ENCODE data around the gene ABCG1. TPM values are rescaled to one million over a fixed set of nuclear protein-coding genes. Genes with fewer than 3 reads are reported as not detected.

ABCG1 gene
- polyA plus RNA-seq, 1 donor from 2014 or later = 14.2 TPM

DNA sequence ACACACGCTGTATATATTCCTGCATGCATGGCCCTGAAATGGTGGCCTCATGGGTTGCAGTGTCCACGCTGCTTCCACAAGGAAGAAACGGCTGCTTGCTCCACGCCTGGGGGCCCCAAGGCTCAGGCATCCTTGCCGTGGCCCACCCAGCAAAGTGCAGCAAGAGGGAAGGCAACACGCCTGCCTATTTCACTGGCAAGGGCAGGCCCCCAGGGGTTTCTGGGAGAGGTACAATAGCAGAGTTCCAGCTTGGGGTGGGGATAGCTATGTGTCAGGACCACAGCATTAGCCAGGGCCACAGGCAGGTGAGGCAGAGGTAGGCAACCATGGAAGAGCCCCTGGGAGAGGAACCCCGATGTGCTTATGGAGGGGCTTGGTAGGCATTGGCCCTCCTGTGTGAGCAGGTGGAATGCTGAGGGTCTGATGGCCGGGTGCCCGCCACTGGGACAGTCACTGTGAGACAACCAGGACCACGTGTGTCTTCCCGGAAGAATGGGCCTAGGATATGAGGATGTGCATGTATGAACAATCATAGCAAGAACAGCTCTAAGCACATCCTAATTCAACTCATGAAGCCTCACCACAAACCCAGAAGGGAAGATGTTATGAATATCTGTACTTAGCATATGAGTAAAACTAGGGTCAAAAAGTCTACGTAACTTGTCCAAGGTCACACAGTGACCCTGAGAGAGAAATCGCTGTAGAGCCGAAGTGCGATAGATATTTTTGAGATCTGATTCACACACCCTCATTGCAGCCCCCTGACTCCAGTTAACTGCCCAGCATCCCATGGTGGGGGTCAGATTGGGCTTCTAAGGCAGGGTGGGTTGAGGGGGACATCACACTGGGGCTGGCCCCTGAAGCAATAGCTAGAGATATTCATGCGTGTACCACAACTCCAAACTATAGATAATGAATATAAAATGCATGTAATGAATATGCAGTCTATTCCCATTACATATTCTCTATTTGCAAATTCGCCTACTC lies 120.1 kb downstream of the ABCG1 start:
- TF ChIP-seq EZH2 (IDR thresholded peaks at IDR 0.05; ENCODE audit: borderline replicate concordance, insufficient read depth, low read length, poor library complexity, severe bottlenecking) = no peak
- TF ChIP-seq RAD21 (conservative IDR thresholded peaks at IDR 0.05) = no peak
- no peak for TF ChIP-seq TAF1 (IDR thresholded peaks at IDR 0.05; ENCODE audit: low read depth)
- TF ChIP-seq MXI1 (conservative IDR thresholded peaks at IDR 0.05; ENCODE audit: poor library complexity, severe bottlenecking) = no peak
- no peak for TF ChIP-seq EP300 (conservative IDR thresholded peaks at IDR 0.05; ENCODE audit: poor library complexity, severe bottlenecking)
- no peak for TF ChIP-seq POLR2AphosphoS5 (IDR thresholded peaks at IDR 0.05)
- TF ChIP-seq, protein P1, sequence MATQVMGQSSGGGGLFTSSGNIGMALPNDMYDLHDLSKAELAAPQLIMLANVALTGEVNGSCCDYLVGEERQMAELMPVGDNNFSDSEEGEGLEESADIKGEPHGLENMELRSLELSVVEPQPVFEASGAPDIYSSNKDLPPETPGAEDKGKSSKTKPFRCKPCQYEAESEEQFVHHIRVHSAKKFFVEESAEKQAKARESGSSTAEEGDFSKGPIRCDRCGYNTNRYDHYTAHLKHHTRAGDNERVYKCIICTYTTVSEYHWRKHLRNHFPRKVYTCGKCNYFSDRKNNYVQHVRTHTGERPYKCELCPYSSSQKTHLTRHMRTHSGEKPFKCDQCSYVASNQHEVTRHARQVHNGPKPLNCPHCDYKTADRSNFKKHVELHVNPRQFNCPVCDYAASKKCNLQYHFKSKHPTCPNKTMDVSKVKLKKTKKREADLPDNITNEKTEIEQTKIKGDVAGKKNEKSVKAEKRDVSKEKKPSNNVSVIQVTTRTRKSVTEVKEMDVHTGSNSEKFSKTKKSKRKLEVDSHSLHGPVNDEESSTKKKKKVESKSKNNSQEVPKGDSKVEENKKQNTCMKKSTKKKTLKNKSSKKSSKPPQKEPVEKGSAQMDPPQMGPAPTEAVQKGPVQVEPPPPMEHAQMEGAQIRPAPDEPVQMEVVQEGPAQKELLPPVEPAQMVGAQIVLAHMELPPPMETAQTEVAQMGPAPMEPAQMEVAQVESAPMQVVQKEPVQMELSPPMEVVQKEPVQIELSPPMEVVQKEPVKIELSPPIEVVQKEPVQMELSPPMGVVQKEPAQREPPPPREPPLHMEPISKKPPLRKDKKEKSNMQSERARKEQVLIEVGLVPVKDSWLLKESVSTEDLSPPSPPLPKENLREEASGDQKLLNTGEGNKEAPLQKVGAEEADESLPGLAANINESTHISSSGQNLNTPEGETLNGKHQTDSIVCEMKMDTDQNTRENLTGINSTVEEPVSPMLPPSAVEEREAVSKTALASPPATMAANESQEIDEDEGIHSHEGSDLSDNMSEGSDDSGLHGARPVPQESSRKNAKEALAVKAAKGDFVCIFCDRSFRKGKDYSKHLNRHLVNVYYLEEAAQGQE (IDR thresholded peaks at IDR 0.05; ENCODE audit: borderline replicate concordance) = no peak
- TF ChIP-seq, protein P2, sequence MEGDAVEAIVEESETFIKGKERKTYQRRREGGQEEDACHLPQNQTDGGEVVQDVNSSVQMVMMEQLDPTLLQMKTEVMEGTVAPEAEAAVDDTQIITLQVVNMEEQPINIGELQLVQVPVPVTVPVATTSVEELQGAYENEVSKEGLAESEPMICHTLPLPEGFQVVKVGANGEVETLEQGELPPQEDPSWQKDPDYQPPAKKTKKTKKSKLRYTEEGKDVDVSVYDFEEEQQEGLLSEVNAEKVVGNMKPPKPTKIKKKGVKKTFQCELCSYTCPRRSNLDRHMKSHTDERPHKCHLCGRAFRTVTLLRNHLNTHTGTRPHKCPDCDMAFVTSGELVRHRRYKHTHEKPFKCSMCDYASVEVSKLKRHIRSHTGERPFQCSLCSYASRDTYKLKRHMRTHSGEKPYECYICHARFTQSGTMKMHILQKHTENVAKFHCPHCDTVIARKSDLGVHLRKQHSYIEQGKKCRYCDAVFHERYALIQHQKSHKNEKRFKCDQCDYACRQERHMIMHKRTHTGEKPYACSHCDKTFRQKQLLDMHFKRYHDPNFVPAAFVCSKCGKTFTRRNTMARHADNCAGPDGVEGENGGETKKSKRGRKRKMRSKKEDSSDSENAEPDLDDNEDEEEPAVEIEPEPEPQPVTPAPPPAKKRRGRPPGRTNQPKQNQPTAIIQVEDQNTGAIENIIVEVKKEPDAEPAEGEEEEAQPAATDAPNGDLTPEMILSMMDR (IDR thresholded peaks at IDR 0.05; ENCODE audit: poor library complexity, severe bottlenecking) = no peak
- no peak for TF ChIP-seq SMC3 (conservative IDR thresholded peaks at IDR 0.05; ENCODE audit: poor library complexity)
- no peak overlapping the region for H3K4me3 ChIP-seq (ENCODE audit: low read length)
- H3K27ac ChIP-seq (ENCODE audit: low read length) = no peak overlapping the region
- no peaks in the 10 kb centered on the region for H3K27me3 ChIP-seq (ENCODE audit: insufficient read depth, low read depth, low read length)
- H2AFZ ChIP-seq (ENCODE audit: low read depth, low read length) = no peak overlapping the region
- no peaks in the 10 kb centered on the region for H3K36me3 ChIP-seq (ENCODE audit: insufficient read depth, low read length)
- no peak overlapping the region for H3K9ac ChIP-seq (ENCODE audit: low read length)
- H3F3A ChIP-seq (ENCODE audit: insufficient read depth, low read length, poor library complexity, severe bottlenecking) = no peaks in the 10 kb centered on the region
- H4K20me1 ChIP-seq (ENCODE audit: insufficient read depth) = no peaks in the 10 kb centered on the region
- H3K9me3 ChIP-seq (ENCODE audit: low read length) = no peaks in the 10 kb centered on the region
- no peaks in the 10 kb centered on the region for H3K79me2 ChIP-seq (replicated peaks; ENCODE audit: insufficient read depth, low read length)
- H3K9me2 ChIP-seq (ENCODE audit: insufficient read depth, low read length) = no peaks in the 10 kb centered on the region
- H3K4me2 ChIP-seq (ENCODE audit: low read length) = no peak overlapping the region

DNA sequence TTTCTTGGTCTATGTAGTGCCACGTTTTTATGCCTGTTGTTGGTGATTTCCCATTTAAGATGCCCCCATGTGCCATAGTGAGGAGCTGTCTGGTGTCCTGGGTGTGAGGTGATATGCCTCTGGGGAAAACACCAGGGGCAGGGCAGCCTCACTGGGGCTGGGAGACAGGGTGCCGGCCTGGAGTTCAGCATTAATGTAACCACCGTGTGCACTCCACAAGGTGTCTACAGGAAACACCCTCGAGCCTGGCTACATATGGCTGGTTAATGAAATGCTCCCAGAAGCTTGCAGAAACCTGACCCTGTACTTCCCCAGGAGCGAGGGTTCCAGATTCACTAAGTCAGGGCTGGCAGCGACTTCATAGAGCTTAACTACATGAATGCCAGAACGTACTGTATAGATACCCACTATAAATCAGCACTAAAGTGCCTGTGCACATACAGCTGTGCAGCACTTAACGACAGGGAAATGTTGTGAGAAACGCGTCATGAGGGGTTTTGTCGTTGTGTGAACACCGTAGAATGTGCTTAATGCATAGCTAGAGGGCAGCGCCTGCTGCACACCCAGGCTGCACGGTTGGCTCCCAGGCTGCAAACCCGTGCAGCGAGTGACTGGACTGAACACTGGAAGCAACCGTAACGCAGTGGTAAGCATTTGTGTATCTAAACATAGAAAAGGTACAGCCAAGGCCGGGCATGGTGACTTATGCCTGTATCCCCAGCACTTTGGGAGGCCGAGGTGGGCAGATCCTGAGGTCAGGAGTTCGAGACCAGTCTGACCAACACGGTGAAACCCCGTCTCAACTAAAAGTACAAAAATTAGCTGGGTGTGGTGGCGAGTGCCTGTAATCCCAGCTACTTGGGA lies 121.5 kb downstream of the ABCG1 start:
- no peaks in the 10 kb centered on the region for H4K20me1 ChIP-seq (ENCODE audit: insufficient read depth)
- no peaks in the 10 kb centered on the region for H3F3A ChIP-seq (ENCODE audit: insufficient read depth, low read length, poor library complexity, severe bottlenecking)
- H3K9me3 ChIP-seq (ENCODE audit: low read length) = no peaks in the 10 kb centered on the region
- no peaks in the 10 kb centered on the region for H3K79me2 ChIP-seq (replicated peaks; ENCODE audit: insufficient read depth, low read length)
- no peak overlapping the region for H3K27ac ChIP-seq (ENCODE audit: low read length)
- H3K36me3 ChIP-seq (ENCODE audit: insufficient read depth, low read length) = no peaks in the 10 kb centered on the region
- no peaks in the 10 kb centered on the region for H3K9me2 ChIP-seq (ENCODE audit: insufficient read depth, low read length)
- TF ChIP-seq RAD21 (conservative IDR thresholded peaks at IDR 0.05) = no peak
- TF ChIP-seq EP300 (conservative IDR thresholded peaks at IDR 0.05; ENCODE audit: poor library complexity, severe bottlenecking) = no peak
- TF ChIP-seq, protein P1 (IDR thresholded peaks at IDR 0.05; ENCODE audit: borderline replicate concordance) = no peak
- TF ChIP-seq EZH2 (IDR thresholded peaks at IDR 0.05; ENCODE audit: borderline replicate concordance, insufficient read depth, low read length, poor library complexity, severe bottlenecking) = no peak
- no peak for TF ChIP-seq MXI1 (conservative IDR thresholded peaks at IDR 0.05; ENCODE audit: poor library complexity, severe bottlenecking)
- no peak for TF ChIP-seq SMC3 (conservative IDR thresholded peaks at IDR 0.05; ENCODE audit: poor library complexity)
- no peak for TF ChIP-seq POLR2AphosphoS5 (IDR thresholded peaks at IDR 0.05)
- TF ChIP-seq TAF1 (IDR thresholded peaks at IDR 0.05; ENCODE audit: low read depth) = no peak
- TF ChIP-seq, protein P2 (IDR thresholded peaks at IDR 0.05; ENCODE audit: poor library complexity, severe bottlenecking) = no peak
- H2AFZ ChIP-seq (ENCODE audit: low read depth, low read length) = no peak overlapping the region
- no peaks in the 10 kb centered on the region for H3K27me3 ChIP-seq (ENCODE audit: insufficient read depth, low read depth, low read length)
- no peak overlapping the region for H3K4me3 ChIP-seq (ENCODE audit: low read length)
- no peak overlapping the region for H3K4me2 ChIP-seq (ENCODE audit: low read length)
- no peak overlapping the region for H3K9ac ChIP-seq (ENCODE audit: low read length)
